Bronchial epithelial cell (primary cell): ENCODE results near the gene LASP1. TPM values are rescaled to one million over a fixed set of nuclear protein-coding genes. Genes with fewer than 3 reads are reported as not detected.

Experiments
- DNase-seq: peaks from one replicate; pipeline ENCODE4 v3.0.0-alpha.2; 2010; ENCODE audit warnings: low read depth
- FAIRE-seq: peaks from 2 replicates; lab custom pipeline; 2011; peaks lifted over from hg19 to GRCh38; lab: Jason Lieb, UNC
- H3K27me3 ChIP-seq: 2 replicates; pipeline ENCODE4 v1.5.1; 2011; ENCODE audit warnings: low read length; ENCODE audit not compliant: control insufficient read depth, insufficient read depth
- H3K36me3 ChIP-seq: 2 replicates; pipeline ENCODE4 v1.5.1; 2011; ENCODE audit warnings: low read length; ENCODE audit not compliant: control insufficient read depth, insufficient read depth
- H3K4me3 ChIP-seq: 2 replicates; pipeline ENCODE4 v1.5.1; 2011; ENCODE audit warnings: mild to moderate bottlenecking, low read depth, low read length, control low read depth
- total RNA-seq: library from RNA; depleted of rRNA; stranded (reverse); fragments of >200 nt; gene quantifications from 2 replicates; pipeline ENCODE4 v1.2.1, GENCODE V29; 2014
- TF ChIP-seq, protein P1 (sequence below): IDR thresholded peaks from 2 replicates; pipeline ENCODE4 v1.5.1; 2011; ENCODE audit warnings: mild to moderate bottlenecking, moderate library complexity, low read length, control low read depth, inconsistent platforms; ENCODE audit not compliant: insufficient read depth, severe bottlenecking

Gene LASP1
- total RNA-seq, 1 donor from 2014 or later, result 21.9 TPM

GRCh38 chr17:38961413-38961812 is 91.6 kb downstream of the LASP1 start:
- TF ChIP-seq, protein P1, sequence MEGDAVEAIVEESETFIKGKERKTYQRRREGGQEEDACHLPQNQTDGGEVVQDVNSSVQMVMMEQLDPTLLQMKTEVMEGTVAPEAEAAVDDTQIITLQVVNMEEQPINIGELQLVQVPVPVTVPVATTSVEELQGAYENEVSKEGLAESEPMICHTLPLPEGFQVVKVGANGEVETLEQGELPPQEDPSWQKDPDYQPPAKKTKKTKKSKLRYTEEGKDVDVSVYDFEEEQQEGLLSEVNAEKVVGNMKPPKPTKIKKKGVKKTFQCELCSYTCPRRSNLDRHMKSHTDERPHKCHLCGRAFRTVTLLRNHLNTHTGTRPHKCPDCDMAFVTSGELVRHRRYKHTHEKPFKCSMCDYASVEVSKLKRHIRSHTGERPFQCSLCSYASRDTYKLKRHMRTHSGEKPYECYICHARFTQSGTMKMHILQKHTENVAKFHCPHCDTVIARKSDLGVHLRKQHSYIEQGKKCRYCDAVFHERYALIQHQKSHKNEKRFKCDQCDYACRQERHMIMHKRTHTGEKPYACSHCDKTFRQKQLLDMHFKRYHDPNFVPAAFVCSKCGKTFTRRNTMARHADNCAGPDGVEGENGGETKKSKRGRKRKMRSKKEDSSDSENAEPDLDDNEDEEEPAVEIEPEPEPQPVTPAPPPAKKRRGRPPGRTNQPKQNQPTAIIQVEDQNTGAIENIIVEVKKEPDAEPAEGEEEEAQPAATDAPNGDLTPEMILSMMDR, result no peak
- no peaks in the 10 kb centered on the region for H3K36me3 ChIP-seq
- FAIRE-seq (no peak), DNase-seq (no peak)
- no peak overlapping the region for H3K4me3 ChIP-seq
- no peaks in the 10 kb centered on the region for H3K27me3 ChIP-seq

GRCh38 chr17:38967290-38967738 is 97.5 kb downstream of the LASP1 start, which contains the start of gene FBXO47:
Gene FBXO47 (minus strand): TSS chr17:38967403. CDS start chr17:38963025, 4,378 bp downstream.
- TF ChIP-seq, protein P1, result no peak
- peak within 1 kb of the TSS; percentile 27 for H3K4me3 ChIP-seq
- H3K36me3 ChIP-seq, result no peaks in the 10 kb centered on the region
- DNase-seq, result peak; percentile 79
- FAIRE-seq, result no peak
- H3K27me3 ChIP-seq, result no peaks in the 10 kb centered on the region

DNA sequence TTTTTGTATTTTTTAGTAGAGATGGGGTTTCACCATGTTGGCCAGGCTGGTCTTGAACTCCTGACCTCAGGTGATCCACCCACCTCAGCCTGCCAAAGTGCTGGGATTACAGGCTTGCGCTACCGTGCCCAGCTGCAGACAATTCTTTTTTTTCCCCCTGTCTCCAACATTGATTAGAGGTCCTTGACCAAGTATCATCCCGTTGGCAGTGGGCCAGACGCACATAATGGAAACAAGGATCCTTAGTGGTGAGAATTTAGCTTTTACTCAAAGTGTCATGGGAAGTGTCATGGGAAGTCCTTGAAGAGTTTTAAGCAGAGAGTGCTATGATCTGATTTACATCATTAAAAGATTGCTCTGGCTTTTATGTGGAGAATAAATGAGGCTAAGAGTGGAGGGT is 99.4 kb downstream of the LASP1 start:
- Histone ChIP-seq H3K36me3 (no peaks in the 10 kb centered on the region), H3K27me3 (no peaks in the 10 kb centered on the region), H3K4me3 (no peak overlapping the region)
- FAIRE-seq (no peak), DNase-seq (no peak)
- TF ChIP-seq, protein P1, result no peak

DNA sequence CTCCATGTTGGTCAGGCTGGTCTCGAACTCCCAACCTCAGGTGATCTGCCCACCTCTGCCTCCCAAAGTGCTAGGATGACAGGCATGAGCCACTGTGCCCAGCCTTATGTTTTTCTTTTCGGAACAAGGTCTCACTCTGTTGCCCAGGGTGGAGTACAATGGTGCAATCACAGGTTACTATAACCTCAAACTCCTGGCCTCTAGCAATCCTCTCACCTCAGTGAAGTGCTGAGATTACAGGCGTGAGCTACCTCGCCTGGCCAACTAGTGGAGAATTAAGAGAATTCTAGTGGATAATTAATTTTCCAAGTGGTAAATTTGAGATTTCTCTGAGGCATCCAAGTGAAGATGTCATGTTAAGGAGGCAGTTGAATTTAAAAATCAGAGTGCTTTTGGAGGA is 100.3 kb downstream of the LASP1 start:
- Histone ChIP-seq H3K27me3 (no peaks in the 10 kb centered on the region), H3K4me3 (no peak overlapping the region), H3K36me3 (no peaks in the 10 kb centered on the region)
- FAIRE-seq (no peak), DNase-seq (no peak)
- TF ChIP-seq, protein P1, result no peak

DNA sequence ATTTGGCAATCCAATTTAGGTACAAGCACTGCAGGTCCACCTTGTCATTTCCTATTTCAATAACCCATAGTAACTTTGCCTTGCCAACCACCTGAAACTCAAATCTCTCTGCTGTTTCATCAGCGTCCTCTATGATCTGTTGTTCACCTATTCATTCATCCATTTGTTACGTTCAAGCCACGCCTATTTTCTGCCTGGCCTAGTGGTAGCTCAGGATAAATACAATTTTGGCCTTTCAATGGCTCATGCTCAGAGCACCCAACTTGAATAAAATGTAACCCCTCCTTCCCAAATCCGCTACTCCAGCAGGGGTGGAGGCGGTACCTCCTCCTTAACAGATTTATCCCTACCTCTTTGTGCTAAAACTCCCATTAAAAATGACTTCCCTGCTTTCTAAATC is 100.9 kb downstream of the LASP1 start:
- H3K36me3 ChIP-seq, result no peaks in the 10 kb centered on the region
- H3K27me3 ChIP-seq, result no peaks in the 10 kb centered on the region
- DNase-seq, result peak; percentile 16
- no peak for FAIRE-seq
- no peak overlapping the region for H3K4me3 ChIP-seq
- TF ChIP-seq, protein P1, result no peak

Other genes with a start within 250 kb of the LASP1 start
- gene EPOP, start 195.1 kb upstream of the LASP1 start, total RNA-seq, result 2.4 and 4.2 TPM in 2 replicates
- gene MLLT6, start 164.8 kb upstream of the LASP1 start, total RNA-seq, result 10.8 and 14.2 TPM in 2 replicates
- gene CISD3, start 139.7 kb upstream of the LASP1 start, total RNA-seq, result 2.9 and 4.4 TPM in 2 replicates
- 1.1 and 2.3 TPM in 2 replicates for gene PCGF2, start 121.7 kb upstream of the LASP1 start, total RNA-seq
- 273 and 288 TPM in 2 replicates for gene PSMB3, start 117.3 kb upstream of the LASP1 start, total RNA-seq
- gene PIP4K2B, start 70.5 kb upstream of the LASP1 start, total RNA-seq, result 15.5 and 21.9 TPM in 2 replicates
- 11.6 and 14.3 TPM in 2 replicates for gene CWC25, start 44.7 kb upstream of the LASP1 start, total RNA-seq
- gene RPL23, start 16.3 kb upstream of the LASP1 start, total RNA-seq, result 1,912 and 3,303 TPM in 2 replicates
- gene FBXO47, start 97.3 kb downstream of the LASP1 start, total RNA-seq, result under 0.01 TPM in 1 of 2 replicates, not detected in the other